ENCODE results near the gene ELMOD3.

ELMOD3 gene

GRCh38 chr2:85387754-85388153 is 33.2 kb downstream of the ELMOD3 start:
- H3K27ac ChIP-seq = no peak overlapping the region
- no peak for TF ChIP-seq CTCF (conservative IDR thresholded peaks at IDR 0.05; ENCODE audit: low read depth)
- DNase-seq (ENCODE audit: low spot score) = no peak
- ChIA-PET POLR2A (ENCODE audit: low non-redundant PET) (interaction anchor here (0.8 kb wide), 1 partner anchor 216 kb away, joined by 3 read pairs; no protein-coding TSS in a partner anchor), CTCF (interaction anchor here (0.7 kb wide), 1 partner anchor 311 kb away, joined by 4 read pairs; no protein-coding TSS in a partner anchor)

GRCh38 chr2:85388878-85389538 is 34.4 kb downstream of the ELMOD3 start:
- no peak for DNase-seq (ENCODE audit: low spot score)
- CTCF ChIA-PET = no interaction called here

DNA sequence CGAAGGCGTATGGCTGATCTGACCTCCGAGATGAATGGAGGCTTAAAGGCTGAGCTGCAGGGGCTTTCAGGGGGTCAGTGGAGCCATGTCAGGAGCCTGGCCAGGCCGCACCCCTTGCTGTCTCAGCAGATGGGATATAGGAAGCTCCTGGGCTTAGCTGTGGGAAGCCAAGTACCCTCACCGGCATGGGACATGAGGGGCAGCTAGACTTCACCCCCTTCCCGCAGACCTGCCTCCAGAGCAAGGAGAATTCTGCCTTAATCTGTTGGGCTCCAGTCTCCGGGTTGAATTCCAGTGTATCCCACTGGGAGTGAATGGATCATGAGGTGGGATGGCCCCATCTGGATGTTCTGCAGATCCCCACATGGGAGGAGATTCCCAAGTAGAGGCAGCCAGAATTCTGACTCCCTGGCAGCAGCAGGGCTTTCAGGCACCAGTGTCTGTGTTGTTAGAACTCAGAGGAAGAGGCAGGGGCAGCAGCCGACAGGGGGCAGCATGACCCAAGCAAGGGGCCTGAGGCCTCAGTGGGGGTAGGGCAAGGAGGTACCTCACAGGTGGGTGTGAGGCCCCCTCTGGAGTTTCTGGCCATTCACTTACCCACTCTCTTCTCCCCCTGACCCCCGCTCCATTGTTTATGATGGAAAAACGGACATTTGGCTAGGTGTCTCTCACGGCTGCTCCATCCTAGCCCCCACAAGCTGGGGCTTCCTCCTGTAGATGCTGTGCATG is 36.5 kb downstream of the ELMOD3 start:
- peak; percentile 42 for TF ChIP-seq CTCF (conservative IDR thresholded peaks at IDR 0.05; ENCODE audit: low read depth)
- ChIA-PET CTCF (interaction anchor here (0.5 to 2.0 kb wide), 4 partner anchors 13 to 161 kb away, joined by 3 to 7 read pairs (median 3); no protein-coding TSS in a partner anchor), POLR2A (ENCODE audit: low non-redundant PET) (no interaction called here)
- peak overlapping the region; percentile 52 for H3K27ac ChIP-seq
- DNase-seq (ENCODE audit: low spot score) = no peak

More at GRCh38 chr2:85388878-85389538, 34.4 kb downstream of the ELMOD3 start:
- POLR2A ChIA-PET (ENCODE audit: low non-redundant PET) = no interaction called here
- peak overlapping the region; percentile 52 for H3K27ac ChIP-seq
- TF ChIP-seq CTCF (conservative IDR thresholded peaks at IDR 0.05; ENCODE audit: low read depth) = no peak

DNA sequence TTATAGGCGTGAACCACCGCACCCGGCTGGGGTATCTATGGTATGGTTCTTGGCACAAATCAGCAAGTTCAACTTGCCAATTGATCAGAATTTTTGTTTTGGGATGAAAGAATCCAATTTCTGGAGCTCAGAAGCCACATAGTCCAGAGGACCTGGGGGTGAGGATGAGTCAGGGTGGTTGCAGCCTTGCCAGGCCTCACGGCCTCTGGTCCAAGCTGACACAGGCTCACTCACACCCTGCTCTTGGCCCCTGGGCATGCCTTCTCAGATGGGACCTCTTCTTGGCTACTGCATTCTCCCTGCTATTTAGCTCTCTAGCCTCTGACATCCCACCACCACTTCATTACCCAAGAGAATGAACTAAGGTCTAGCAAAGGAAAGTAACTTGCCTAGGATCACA is 39.3 kb downstream of the ELMOD3 start:
- H3K27ac ChIP-seq = peak overlapping the region; percentile 52
- no peak for DNase-seq (ENCODE audit: low spot score)
- TF ChIP-seq CTCF (conservative IDR thresholded peaks at IDR 0.05; ENCODE audit: low read depth) = no peak
- POLR2A ChIA-PET (ENCODE audit: low non-redundant PET) = no interaction called here
- CTCF ChIA-PET = no interaction called here

GRCh38 chr2:85394261-85394681 is 39.7 kb downstream of the ELMOD3 start:
- DNase-seq (ENCODE audit: low spot score) = no peak
- CTCF ChIA-PET = no interaction called here
- no peak for TF ChIP-seq CTCF (conservative IDR thresholded peaks at IDR 0.05; ENCODE audit: low read depth)
- POLR2A ChIA-PET (ENCODE audit: low non-redundant PET) = no interaction called here
- H3K27ac ChIP-seq = peak overlapping the region; percentile 52

- H3K27ac ChIP-seq = peak overlapping the region; percentile 52
- POLR2A ChIA-PET (ENCODE audit: low non-redundant PET) = no interaction called here
- CTCF ChIA-PET = no interaction called here
- DNase-seq (ENCODE audit: low spot score) = no peak
- no peak for TF ChIP-seq CTCF (conservative IDR thresholded peaks at IDR 0.05; ENCODE audit: low read depth)
These were observed 40.4 kb downstream of the ELMOD3 start for GRCh38 chr2:85394976-85395375.

All from RWPE1 (cell line).